Psoas muscle (tissue), 8 donors: ENCODE measurements around the gene TENT4B. TPM values are rescaled to one million over a fixed set of nuclear protein-coding genes. Genes with fewer than 3 reads are reported as not detected.
A peak's percentile ranks its signal among the peaks of the same experiment; 100 is the strongest.

Experiments
- ATAC-seq, 4 donors: fragments of 200-7000 bp; cut with Tn5 transposase; one replicate each; pipeline ENCODE4 v1.9.1; 2020; ENCODE audit warnings: moderate library complexity in 3 of 4, mild to moderate bottlenecking in 2 of 4
- DNase-seq, 2 donors: peaks; one replicate each; pipeline ENCODE4 v3.0.0-alpha.2; 2020
- H3K27ac ChIP-seq: fragments of 200-600 bp; one replicate; pipeline ENCODE4 v1.8.0; 2022
- H3K27me3 ChIP-seq, 3 donors: fragments of 200-600 bp in 1 of 3; one replicate each; pipeline versions ENCODE4 v1.6.1 to v1.8.0; 2013 to 2022; ENCODE audit warnings: low read length in 2 of 3, mild to moderate bottlenecking in 2 of 3, moderate library complexity in 1 of 3; ENCODE audit not compliant: insufficient read depth in 3 of 3
- H3K36me3 ChIP-seq, 2 donors: fragments of 200-600 bp in 1 of 2; one replicate each; pipeline versions ENCODE4 v1.6.1 to v1.8.0; 2013 to 2022; ENCODE audit warnings: low read depth in 1 of 2, mild to moderate bottlenecking in 1 of 2, moderate library complexity in 1 of 2; ENCODE audit not compliant: insufficient read depth in 1 of 2
- H3K4me1 ChIP-seq: fragments of 200-600 bp; one replicate; pipeline ENCODE4 v1.8.0; 2022
- H3K4me3 ChIP-seq: fragments of 200-600 bp; one replicate; pipeline ENCODE4 v1.8.0; 2022; ENCODE audit warnings: mild to moderate bottlenecking
- H3K9me3 ChIP-seq: fragments of 200-600 bp; one replicate; pipeline ENCODE4 v1.8.0; 2022
- CTCF ChIP-seq: fragments of 200-600 bp; IDR thresholded peaks from one replicate; pipeline ENCODE4 v1.8.0; 2022; ENCODE audit warnings: antibody characterized with exemption
- WGBS, 3 donors: extraction: QIAGEN DNeasy Blood & Tissue Kit; methylation state at CpG; one replicate each; pipeline versions ENCODE4 v1.1.6 to v1.1.7; 2013; 5-methylcytosine and 5-hydroxymethylcytosine counted together
- intact Hi-C, 2 donors: fragments of 100-400 bp; cut with DNase I; formaldehyde crosslinking; loops; one replicate each; pipeline versions ENCODE4 v1.11.0 to v1.14.2; 2022
- polyA plus RNA-seq, 3 donors: library from polyadenylated mRNA; stranded (reverse); fragments of 200-250 nt; gene quantifications; one replicate each; pipeline ENCODE4 v1.2.3, GENCODE V29; 2013
- total RNA-seq, 4 donors: library from RNA; stranded (reverse); fragmentation: NEBNext Ultra II Directional in 2 of 4; extraction: Animal tissue kit (Norgen Biotek cat#: 25700) in 2 of 4; gene quantifications; one replicate each; pipeline versions ENCODE4 v1.2.1 to v1.2.4, GENCODE V29; 2021 to 2023
- donor health status: healthy with polysubstance abuse.
- donor health status: DM: no; HTN: no; CAD: no; lungs with moderate emphysema.
- donor health status: Bipolar disorder and iron deficiency.
- donor health status: healthy.
- donor health status: DM: yes; HTN: yes; CAD: no.
- donor health status: DM: no; HTN: no; CAD: no.
- donor health status: DM: no; HTN: no; CAD: no.
- donor health status: DM: yes; HTN: yes; CAD: no.

TENT4B gene
- total and polyA plus RNA-seq, 7 donors = 3.5 to 9.7 (median 7.1) TPM

- no peaks in the 10 kb centered on the region for H3K9me3 ChIP-seq
- H3K4me3 ChIP-seq = no peak overlapping the region
- WGBS, 3 donors = 68 to 83% (median 70%) methylated on average over 16 of the region's 16 CpGs
- ATAC-seq (no peak), DNase-seq (peak in 1 of 2 donors; percentile 30)
- H3K27me3 ChIP-seq = peaks cover 0 to 2% (median 0%) of the 10 kb centered on the region in 3 donors
- no peak for TF ChIP-seq CTCF
- H3K36me3 ChIP-seq = no peaks in the 10 kb centered on the region
- intact Hi-C loops = no loop called here
- H3K27ac ChIP-seq = no peak overlapping the region
- no peaks in the 10 kb centered on the region for H3K4me1 ChIP-seq
Observed at GRCh38 chr16:50263060-50263909, 110.2 kb downstream of the TENT4B start.

GRCh38 chr16:50263940-50264929 is 111.1 kb downstream of the TENT4B start:
- no peak overlapping the region for H3K4me3 ChIP-seq
- ATAC-seq (no peak), DNase-seq (no peak)
- peaks cover 0 to 2% (median 0%) of the 10 kb centered on the region in 3 donors for H3K27me3 ChIP-seq
- H3K9me3 ChIP-seq = no peaks in the 10 kb centered on the region
- no peaks in the 10 kb centered on the region for H3K36me3 ChIP-seq
- no peaks in the 10 kb centered on the region for H3K4me1 ChIP-seq
- WGBS, 3 donors = 80 to 90% (median 82%) methylated on average over 7 to 8 of the region's 8 CpGs
- H3K27ac ChIP-seq = no peak overlapping the region
- TF ChIP-seq CTCF = no peak
- intact Hi-C loops = no loop called here

- peaks cover 0 to 2% (median 0%) of the 10 kb centered on the region in 3 donors for H3K27me3 ChIP-seq
- 49 to 61% (median 50%) methylated on average over 2 of the region's 2 CpGs for WGBS, 3 donors
- no peak for ATAC-seq
- no peaks in the 10 kb centered on the region for H3K4me1 ChIP-seq
- intact Hi-C loops = no loop called here
- TF ChIP-seq CTCF = no peak
- peak in 1 of 2 donors; percentile 48 for DNase-seq
- no peak overlapping the region for H3K4me3 ChIP-seq
- no peaks in the 10 kb centered on the region for H3K36me3 ChIP-seq
- no peak overlapping the region for H3K27ac ChIP-seq
- H3K9me3 ChIP-seq = no peaks in the 10 kb centered on the region
Observed at GRCh38 chr16:50265260-50265659, 112.2 kb downstream of the TENT4B start.

GRCh38 chr16:50265716-50266336 is 112.7 kb downstream of the TENT4B start:
- Histone ChIP-seq H3K27ac (peak overlapping the region; percentile 23), H3K9me3 (no peaks in the 10 kb centered on the region), H3K27me3 (peaks cover 0 to 2% (median 0%) of the 10 kb centered on the region in 3 donors), H3K36me3 (no peaks in the 10 kb centered on the region), H3K4me1 (no peaks in the 10 kb centered on the region), H3K4me3 (peak overlapping the region; percentile 46)
- intact Hi-C loops = no loop called here
- TF ChIP-seq CTCF = no peak
- peak in 1 of 2 donors; percentile 43 for DNase-seq
- WGBS, 3 donors = 69 to 81% (median 70%) methylated on average over 10 of the region's 10 CpGs
- no peak for ATAC-seq
